AML-193 (cell line): Measurements from ENCODE around the gene FUNDC2.

Source experiments
- DNase-seq, 2 experiments: peaks; one replicate each; lab custom pipeline; 2025; lab: John Stamatoyannopoulos, UW

The FUNDC2 gene

GRCh38 chrX:155023907-155024833 lies 2.5 kb upstream of the FUNDC2 start:
- no peak for DNase-seq

DNA sequence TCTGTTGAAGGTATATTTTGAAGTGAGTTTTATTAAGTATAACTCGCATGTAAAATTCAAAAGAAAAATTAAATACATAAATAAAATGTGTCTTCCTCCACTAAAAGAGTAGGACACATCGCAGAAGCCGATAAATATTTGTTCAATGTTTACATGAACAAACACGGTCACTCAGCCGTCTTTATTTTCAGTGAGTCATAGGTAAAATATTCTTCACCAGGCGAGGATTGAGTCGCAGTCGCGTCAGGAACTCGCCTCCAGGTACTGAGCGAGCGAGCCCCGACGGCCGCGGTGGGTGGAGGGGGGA lies 271 bp upstream of the FUNDC2 start:
- DNase-seq = no peak

- peak; percentile 45 to 73 for DNase-seq
Measured at GRCh38 chrX:155027509-155028066, 944 bp downstream of the FUNDC2 start.

DNA sequence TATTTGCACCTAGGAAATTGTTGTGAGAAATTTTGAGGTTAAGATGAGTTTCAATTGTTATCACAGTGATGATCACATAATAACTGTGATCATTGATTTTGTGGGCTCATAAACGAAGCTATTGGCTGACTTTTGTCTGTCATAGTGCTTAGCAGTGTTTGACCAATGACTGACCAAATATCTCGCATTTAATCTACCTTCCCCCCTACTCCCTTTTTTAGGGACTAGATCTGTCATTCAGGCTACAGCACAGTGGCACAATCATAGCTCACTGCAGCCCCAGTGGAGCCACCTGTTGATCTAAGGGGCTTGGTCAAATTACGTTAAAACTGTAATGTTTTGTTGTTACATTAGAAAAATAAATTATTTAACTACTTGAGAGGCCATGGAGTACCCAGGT lies 1.5 kb downstream of the FUNDC2 start:
- DNase-seq = no peak

DNA sequence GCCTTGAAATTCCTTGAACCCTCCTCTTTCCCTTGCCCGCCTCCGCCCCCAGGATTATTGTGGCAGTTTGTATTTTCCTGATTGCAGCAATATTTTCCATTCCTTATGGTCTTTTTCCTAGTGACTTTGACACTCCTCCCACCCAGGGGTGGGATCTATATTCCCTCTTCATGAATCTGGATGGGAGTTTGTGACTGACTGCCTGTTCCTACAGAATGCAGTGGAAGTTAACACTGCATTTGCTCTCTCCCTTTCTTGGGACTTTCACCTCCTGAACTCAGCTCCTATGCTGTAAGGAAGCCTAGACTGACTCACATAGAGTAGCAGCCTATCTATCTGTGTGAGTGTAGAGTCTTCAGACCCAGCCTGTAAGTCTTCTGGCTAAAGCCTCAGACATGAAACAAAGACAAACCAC lies 2.2 kb downstream of the FUNDC2 start:
- DNase-seq = no peak

DNA sequence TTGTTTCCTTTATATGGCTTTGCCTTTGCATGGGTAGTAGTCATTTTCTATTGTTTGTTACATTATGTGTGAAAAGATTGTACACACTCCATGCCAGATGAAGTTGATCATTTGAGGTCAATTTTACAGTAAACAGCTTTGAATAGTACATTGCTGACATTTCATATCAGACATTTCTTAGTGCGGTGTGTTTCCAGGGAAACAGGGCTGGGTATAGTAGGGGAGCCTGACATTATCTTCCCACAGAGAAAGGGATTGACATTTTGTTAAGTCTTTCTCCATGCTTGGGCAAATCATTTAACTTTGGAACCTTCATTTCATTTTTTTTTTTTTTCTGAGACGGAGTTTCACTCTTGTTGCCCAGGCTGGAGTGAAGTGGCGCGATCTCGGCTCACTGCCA lies 5.0 kb downstream of the FUNDC2 start:
- DNase-seq = no peak

- no peak for DNase-seq
Measured at GRCh38 chrX:155035688-155036087, 9.0 kb downstream of the FUNDC2 start.

GRCh38 chrX:155046129-155046810 lies 19.6 kb downstream of the FUNDC2 start:
- DNase-seq = no peak

DNA sequence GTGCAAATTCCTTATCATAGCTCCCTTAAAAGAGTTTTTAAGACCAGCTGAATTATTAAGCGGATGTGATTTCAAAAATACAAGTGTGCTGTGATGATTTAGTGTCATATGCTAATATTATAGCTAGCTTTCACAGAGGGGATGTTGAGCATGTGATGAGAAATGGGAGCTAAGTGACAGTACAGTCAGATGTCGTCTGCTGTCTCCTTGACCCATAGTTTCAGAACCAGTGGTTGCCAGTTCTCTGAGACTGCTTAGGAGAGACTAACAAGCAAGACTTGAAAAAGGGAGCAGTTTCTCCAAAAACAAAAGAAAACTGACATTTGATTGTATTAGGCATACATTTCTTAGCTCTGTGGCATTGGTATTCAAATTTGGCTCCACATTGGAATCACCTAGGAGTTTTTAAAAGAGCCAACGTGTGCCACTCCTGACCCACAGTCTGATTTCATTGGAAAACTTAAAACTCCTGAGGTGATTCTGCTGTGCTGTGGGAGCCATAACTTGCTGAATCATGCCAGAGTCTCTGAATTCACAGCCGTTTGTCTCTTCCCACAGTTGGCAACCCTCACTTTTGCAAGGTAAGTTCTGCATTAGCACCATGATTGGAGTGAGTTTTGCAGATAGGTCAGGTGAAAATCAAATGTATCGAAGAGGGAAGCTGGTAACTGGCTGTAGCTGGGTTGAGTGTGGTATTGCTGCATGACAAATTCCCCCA lies 20.3 kb downstream of the FUNDC2 start:
- no peak for DNase-seq

- peak; percentile 4 to 41 for DNase-seq
Measured at GRCh38 chrX:155048977-155049619, 22.5 kb downstream of the FUNDC2 start.

- no peak for DNase-seq
Measured at GRCh38 chrX:155052738-155053498, 26.3 kb downstream of the FUNDC2 start.

DNA sequence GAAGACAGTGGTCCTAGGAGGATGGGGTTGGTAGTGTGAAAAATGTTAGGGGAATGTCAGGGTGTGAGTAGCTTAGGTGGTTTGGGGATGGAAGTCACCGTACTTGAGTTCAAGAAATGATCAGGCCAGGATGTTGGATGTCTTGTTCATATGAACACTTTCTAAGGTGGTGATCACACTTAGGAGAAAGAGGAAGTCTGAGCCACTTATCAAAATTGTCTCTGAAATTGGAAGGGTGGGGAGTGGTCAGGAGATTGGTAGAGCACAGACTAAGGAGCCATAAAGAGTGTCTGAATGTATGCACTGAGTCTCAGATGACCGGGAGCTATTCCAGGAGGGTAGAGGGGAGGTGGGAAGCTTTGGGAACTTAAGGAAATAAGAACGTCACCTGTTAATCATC lies 27.0 kb downstream of the FUNDC2 start:
- DNase-seq = no peak

GRCh38 chrX:155054255-155054654 lies 27.6 kb downstream of the FUNDC2 start:
- no peak for DNase-seq

DNA sequence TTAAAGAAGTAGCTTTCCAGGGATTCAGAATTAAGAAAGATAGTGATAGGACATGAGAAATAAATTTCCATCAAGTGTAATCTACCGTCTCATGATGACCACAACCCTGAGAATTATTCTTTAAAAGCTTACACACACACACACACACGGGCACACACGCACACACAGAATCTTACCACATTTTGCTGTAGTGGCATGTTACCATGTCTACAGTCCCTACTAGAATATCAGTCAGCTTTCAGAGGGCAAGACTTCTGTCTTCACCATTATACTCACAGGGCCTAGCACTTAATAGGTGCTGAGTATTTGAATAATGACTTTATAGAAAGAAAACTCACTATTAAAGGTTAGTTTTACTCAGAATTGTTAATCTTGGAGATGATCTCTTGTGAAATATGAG lies 28.9 kb downstream of the FUNDC2 start:
- no peak for DNase-seq

DNA sequence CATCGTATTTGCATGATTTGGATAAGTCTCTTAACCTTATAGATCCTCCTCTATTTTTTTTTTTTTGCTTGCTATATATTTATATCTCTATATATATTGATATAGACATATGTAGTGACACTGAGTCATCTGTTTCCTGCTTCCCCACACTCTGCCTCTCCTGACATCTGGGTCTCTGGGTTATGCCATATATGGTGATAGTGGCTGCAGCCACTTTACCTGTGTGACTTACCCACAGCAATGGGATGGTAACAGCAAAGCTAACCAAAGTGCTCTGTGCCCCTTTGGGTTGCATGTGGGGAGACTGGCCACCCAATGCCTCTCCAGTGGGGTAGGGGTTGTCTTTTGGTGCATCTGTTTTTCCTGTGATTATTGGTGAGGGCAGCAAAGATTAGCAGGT lies 29.8 kb downstream of the FUNDC2 start:
- DNase-seq = no peak

- DNase-seq = peak; percentile 2 to 20
Measured at GRCh38 chrX:155056877-155057792, 30.5 kb downstream of the FUNDC2 start.

GRCh38 chrX:155061760-155062159 lies 35.1 kb downstream of the FUNDC2 start:
- no peak for DNase-seq

- no peak for DNase-seq
Measured at GRCh38 chrX:155065035-155065734, 38.5 kb downstream of the FUNDC2 start.

GRCh38 chrX:155068165-155068564 lies 41.5 kb downstream of the FUNDC2 start:
- no peak for DNase-seq

DNA sequence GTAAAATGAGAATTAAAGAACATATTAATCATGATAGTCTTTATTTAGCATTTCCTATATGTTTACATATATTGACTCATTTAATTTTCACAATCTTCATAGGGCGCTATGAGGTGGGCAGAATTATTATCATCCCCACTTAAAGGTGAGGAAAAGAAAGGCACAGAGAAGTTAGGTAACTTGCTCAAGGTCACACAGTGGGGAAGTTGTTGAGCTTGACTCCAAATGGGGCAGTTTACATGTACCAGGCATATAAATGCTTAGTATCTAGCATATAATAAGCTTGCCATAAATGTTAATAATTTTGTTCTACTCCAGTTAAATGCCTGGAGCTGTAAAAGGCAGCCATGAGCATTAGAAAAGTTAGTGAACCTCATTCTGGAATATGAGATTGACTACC lies 42.8 kb downstream of the FUNDC2 start:
- DNase-seq = no peak
